ENCODE measurements around the gene CLUH.

CLUH gene

DNA sequence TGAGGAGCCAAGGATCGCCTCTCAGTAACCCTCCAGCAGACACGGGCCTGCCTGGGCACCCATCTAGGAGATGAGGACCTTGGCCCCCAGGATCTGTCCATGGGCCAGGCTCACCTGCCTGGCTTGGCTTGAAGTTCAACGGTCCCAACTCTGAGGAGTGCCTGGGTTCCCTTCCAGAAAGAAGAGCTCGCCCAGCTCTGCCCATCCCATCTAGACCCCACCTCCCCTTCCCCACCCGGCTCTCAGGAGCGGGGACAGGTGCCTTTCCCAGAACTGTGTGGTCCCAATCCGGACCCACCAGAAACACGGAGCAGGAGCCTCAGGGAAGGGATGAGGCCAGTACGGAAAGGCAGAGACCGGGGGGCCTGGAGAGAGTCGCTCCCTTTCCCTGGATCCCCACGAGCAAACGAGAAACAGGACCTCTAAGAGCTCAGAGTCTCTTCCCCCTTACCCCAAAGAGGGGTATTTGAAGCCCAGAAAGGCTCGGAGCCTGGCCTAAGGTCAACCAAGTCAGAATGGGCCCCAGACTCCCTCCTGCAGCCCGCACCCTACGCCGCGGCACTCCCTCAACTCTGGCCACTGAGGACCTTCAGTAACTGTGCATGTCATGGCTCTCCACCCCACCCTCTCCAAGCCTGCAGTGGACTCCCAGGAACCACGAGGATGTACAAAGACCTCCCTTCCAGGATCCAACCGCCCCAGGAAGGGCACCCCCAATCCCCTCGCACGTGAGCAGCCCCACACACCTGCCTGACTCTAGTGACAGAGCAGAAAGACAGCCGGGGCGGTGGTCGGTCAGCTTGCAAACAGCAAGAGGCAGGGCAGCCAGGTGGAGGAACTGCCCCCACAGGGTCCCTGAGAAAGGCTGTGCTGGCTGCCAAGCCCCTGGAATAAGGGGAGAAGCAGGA is 5.4 kb downstream of the CLUH start:
- peaks cover 3 to 53% (median 24%) of the 10 kb centered on the region in 4 experiments for H3K36me3 ChIP-seq (ENCODE audit: control insufficient read depth in 4 of 4, insufficient read depth in 4 of 4, low read length in 3 of 4)
- no peak for DNase-seq
- 96% methylated on average over 21 of the region's 25 CpGs for WGBS (ENCODE audit: insufficient coverage)
- ChIA-PET POLR2A (no interaction called here), CTCF (interaction anchor here (0.6 to 1.0 kb wide), 2 partner anchors 44 to 80 kb away, joined by 3 to 4 read pairs; no protein-coding TSS in a partner anchor)
- H3K4me3 ChIP-seq (ENCODE audit: control insufficient read depth in 1 of 7, extremely low read depth in 1 of 7, insufficient read depth in 4 of 7, low read depth in 2 of 7, low read length in 6 of 7), result no peak overlapping the region
- H3K27me3 ChIP-seq (replicated peaks in 2 of 5; ENCODE audit: control insufficient read depth in 4 of 5, insufficient read depth in 5 of 5, low read length in 4 of 5), result no peaks in the 10 kb centered on the region
- H3K9me3 ChIP-seq (ENCODE audit: control extremely low read depth in 1 of 5, control insufficient read depth in 4 of 5, insufficient read depth in 2 of 5, low read depth in 1 of 5, low read length in 4 of 5), result no peaks in the 10 kb centered on the region
- no peak overlapping the region for H3K27ac ChIP-seq (ENCODE audit: insufficient read depth in 1 of 2, low read depth in 1 of 2, low read length in 2 of 2, poor library complexity in 1 of 2, severe bottlenecking in 2 of 2)
- peaks cover 3 to 30% (median 22%) of the 10 kb centered on the region in 4 experiments for H3K4me1 ChIP-seq (ENCODE audit: control extremely low read depth in 1 of 4, control insufficient read depth in 4 of 4, insufficient read depth in 4 of 4, low read length in 3 of 4)

GRCh38 chr17:2705263-2705662 is 6.3 kb downstream of the CLUH start:
- H3K27me3 ChIP-seq (replicated peaks in 2 of 5; ENCODE audit: control insufficient read depth in 4 of 5, insufficient read depth in 5 of 5, low read length in 4 of 5), result no peaks in the 10 kb centered on the region
- H3K4me3 ChIP-seq (ENCODE audit: control insufficient read depth in 1 of 7, extremely low read depth in 1 of 7, insufficient read depth in 4 of 7, low read depth in 2 of 7, low read length in 6 of 7), result no peak overlapping the region
- peaks cover 0 to 22% (median 14%) of the 10 kb centered on the region in 4 experiments for H3K4me1 ChIP-seq (ENCODE audit: control extremely low read depth in 1 of 4, control insufficient read depth in 4 of 4, insufficient read depth in 4 of 4, low read length in 3 of 4)
- 100% methylated on average over 5 of the region's 7 CpGs for WGBS (ENCODE audit: insufficient coverage)
- no peak for DNase-seq
- no peaks in the 10 kb centered on the region for H3K9me3 ChIP-seq (ENCODE audit: control extremely low read depth in 1 of 5, control insufficient read depth in 4 of 5, insufficient read depth in 2 of 5, low read depth in 1 of 5, low read length in 4 of 5)
- H3K36me3 ChIP-seq (ENCODE audit: control insufficient read depth in 4 of 4, insufficient read depth in 4 of 4, low read length in 3 of 4), result peaks cover 3 to 62% (median 30%) of the 10 kb centered on the region in 4 experiments
- ChIA-PET POLR2A (no interaction called here), CTCF (interaction anchor here (0.6 to 1.3 kb wide), 3 partner anchors 10 to 81 kb away, joined by 3 to 4 read pairs (median 4); no protein-coding TSS in a partner anchor)
- H3K27ac ChIP-seq (ENCODE audit: insufficient read depth in 1 of 2, low read depth in 1 of 2, low read length in 2 of 2, poor library complexity in 1 of 2, severe bottlenecking in 2 of 2), result no peak overlapping the region

DNA sequence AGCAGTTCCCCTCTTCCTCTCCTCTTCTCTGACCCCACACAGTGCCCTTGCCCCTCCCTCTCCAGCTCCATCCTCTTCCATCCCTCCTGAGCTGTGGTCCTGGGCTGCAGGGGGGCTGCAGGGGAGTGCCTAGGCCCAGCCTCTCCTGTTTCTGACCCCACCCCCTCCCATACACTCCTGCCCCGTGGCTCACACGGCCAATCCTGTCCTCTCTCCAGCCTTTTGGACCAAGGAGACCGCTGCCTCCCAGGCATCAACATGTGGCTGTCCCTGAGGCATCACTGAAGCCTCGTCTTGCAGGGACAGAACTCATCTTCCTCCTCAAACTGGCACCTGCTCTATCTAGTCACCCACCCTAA is 6.7 kb downstream of the CLUH start:
- ChIA-PET POLR2A (no interaction called here), CTCF (interaction anchor here (0.6 to 1.3 kb wide), 2 partner anchors 10 to 19 kb away, joined by 3 to 4 read pairs; no protein-coding TSS in a partner anchor)
- 92% methylated on average over 2 of the region's 4 CpGs for WGBS (ENCODE audit: insufficient coverage)
- no peak for DNase-seq
- H3K27me3 ChIP-seq (replicated peaks in 2 of 5; ENCODE audit: control insufficient read depth in 4 of 5, insufficient read depth in 5 of 5, low read length in 4 of 5), result no peaks in the 10 kb centered on the region
- no peak overlapping the region for H3K27ac ChIP-seq (ENCODE audit: insufficient read depth in 1 of 2, low read depth in 1 of 2, low read length in 2 of 2, poor library complexity in 1 of 2, severe bottlenecking in 2 of 2)
- H3K36me3 ChIP-seq (ENCODE audit: control insufficient read depth in 4 of 4, insufficient read depth in 4 of 4, low read length in 3 of 4), result peaks cover 3 to 66% (median 32%) of the 10 kb centered on the region in 4 experiments
- H3K9me3 ChIP-seq (ENCODE audit: control extremely low read depth in 1 of 5, control insufficient read depth in 4 of 5, insufficient read depth in 2 of 5, low read depth in 1 of 5, low read length in 4 of 5), result no peaks in the 10 kb centered on the region
- no peak overlapping the region for H3K4me3 ChIP-seq (ENCODE audit: control insufficient read depth in 1 of 7, extremely low read depth in 1 of 7, insufficient read depth in 4 of 7, low read depth in 2 of 7, low read length in 6 of 7)
- H3K4me1 ChIP-seq (ENCODE audit: control extremely low read depth in 1 of 4, control insufficient read depth in 4 of 4, insufficient read depth in 4 of 4, low read length in 3 of 4), result peaks cover 0 to 18% (median 10%) of the 10 kb centered on the region in 4 experiments

GRCh38 chr17:2704031-2704889 is 7.3 kb downstream of the CLUH start:
- ChIA-PET POLR2A (no interaction called here), CTCF (interaction anchor here (1.3 kb wide), 1 partner anchor 20 kb away, joined by 3 read pairs; no protein-coding TSS in a partner anchor)
- Histone ChIP-seq H3K36me3 (ENCODE audit: control insufficient read depth in 4 of 4, insufficient read depth in 4 of 4, low read length in 3 of 4) (peaks cover 3 to 69% (median 33%) of the 10 kb centered on the region in 4 experiments), H3K27me3 (replicated peaks in 2 of 5; ENCODE audit: control insufficient read depth in 4 of 5, insufficient read depth in 5 of 5, low read length in 4 of 5) (no peaks in the 10 kb centered on the region), H3K27ac (ENCODE audit: insufficient read depth in 1 of 2, low read depth in 1 of 2, low read length in 2 of 2, poor library complexity in 1 of 2, severe bottlenecking in 2 of 2) (no peak overlapping the region), H3K4me3 (ENCODE audit: control insufficient read depth in 1 of 7, extremely low read depth in 1 of 7, insufficient read depth in 4 of 7, low read depth in 2 of 7, low read length in 6 of 7) (no peak overlapping the region), H3K9me3 (ENCODE audit: control extremely low read depth in 1 of 5, control insufficient read depth in 4 of 5, insufficient read depth in 2 of 5, low read depth in 1 of 5, low read length in 4 of 5) (no peaks in the 10 kb centered on the region), H3K4me1 (ENCODE audit: control extremely low read depth in 1 of 4, control insufficient read depth in 4 of 4, insufficient read depth in 4 of 4, low read length in 3 of 4) (peaks cover 0 to 12% (median 4%) of the 10 kb centered on the region in 4 experiments)
- DNase-seq, result no peak
- WGBS (ENCODE audit: insufficient coverage), result 96% methylated on average over 33 of the region's 38 CpGs

GRCh38 chr17:2703606-2704005 is 8.0 kb downstream of the CLUH start:
- Histone ChIP-seq H3K27me3 (replicated peaks in 2 of 5; ENCODE audit: control insufficient read depth in 4 of 5, insufficient read depth in 5 of 5, low read length in 4 of 5) (no peaks in the 10 kb centered on the region), H3K9me3 (ENCODE audit: control extremely low read depth in 1 of 5, control insufficient read depth in 4 of 5, insufficient read depth in 2 of 5, low read depth in 1 of 5, low read length in 4 of 5) (no peaks in the 10 kb centered on the region), H3K36me3 (ENCODE audit: control insufficient read depth in 4 of 4, insufficient read depth in 4 of 4, low read length in 3 of 4) (peaks cover 3 to 73% (median 37%) of the 10 kb centered on the region in 4 experiments), H3K4me3 (ENCODE audit: control insufficient read depth in 1 of 7, extremely low read depth in 1 of 7, insufficient read depth in 4 of 7, low read depth in 2 of 7, low read length in 6 of 7) (no peak overlapping the region), H3K4me1 (ENCODE audit: control extremely low read depth in 1 of 4, control insufficient read depth in 4 of 4, insufficient read depth in 4 of 4, low read length in 3 of 4) (peaks cover 0 to 5% (median 0%) of the 10 kb centered on the region in 4 experiments), H3K27ac (ENCODE audit: insufficient read depth in 1 of 2, low read depth in 1 of 2, low read length in 2 of 2, poor library complexity in 1 of 2, severe bottlenecking in 2 of 2) (no peak overlapping the region)
- DNase-seq, result no peak
- WGBS (ENCODE audit: insufficient coverage), result 99% methylated on average over 16 of the region's 16 CpGs
- CTCF ChIA-PET, result no interaction called here
- POLR2A ChIA-PET, result no interaction called here

- 97% methylated on average over 20 of the region's 20 CpGs for WGBS (ENCODE audit: insufficient coverage)
- ChIA-PET CTCF (no interaction called here), POLR2A (no interaction called here)
- Histone ChIP-seq H3K27ac (ENCODE audit: insufficient read depth in 1 of 2, low read depth in 1 of 2, low read length in 2 of 2, poor library complexity in 1 of 2, severe bottlenecking in 2 of 2) (no peak overlapping the region), H3K27me3 (replicated peaks in 2 of 5; ENCODE audit: control insufficient read depth in 4 of 5, insufficient read depth in 5 of 5, low read length in 4 of 5) (no peaks in the 10 kb centered on the region), H3K4me1 (ENCODE audit: control extremely low read depth in 1 of 4, control insufficient read depth in 4 of 4, insufficient read depth in 4 of 4, low read length in 3 of 4) (peaks cover 0 to 2% (median 0%) of the 10 kb centered on the region in 4 experiments), H3K9me3 (ENCODE audit: control extremely low read depth in 1 of 5, control insufficient read depth in 4 of 5, insufficient read depth in 2 of 5, low read depth in 1 of 5, low read length in 4 of 5) (no peaks in the 10 kb centered on the region), H3K4me3 (ENCODE audit: control insufficient read depth in 1 of 7, extremely low read depth in 1 of 7, insufficient read depth in 4 of 7, low read depth in 2 of 7, low read length in 6 of 7) (no peak overlapping the region), H3K36me3 (ENCODE audit: control insufficient read depth in 4 of 4, insufficient read depth in 4 of 4, low read length in 3 of 4) (peaks cover 3 to 77% (median 41%) of the 10 kb centered on the region in 4 experiments)
- DNase-seq, result no peak
Measured at GRCh38 chr17:2703181-2703580, 8.4 kb downstream of the CLUH start.

Data from common myeloid progenitor, CD34-positive (primary cell).